T-helper 2 cell (primary cell): Measurements from ENCODE around the gene ABLIM2.

Source experiments
- DNase-seq, 5 experiments: peaks; one replicate each; pipeline versions ENCODE4 v3.0.0 to v3.0.0-alpha.2; 2012 to 2022

Gene ABLIM2

DNA sequence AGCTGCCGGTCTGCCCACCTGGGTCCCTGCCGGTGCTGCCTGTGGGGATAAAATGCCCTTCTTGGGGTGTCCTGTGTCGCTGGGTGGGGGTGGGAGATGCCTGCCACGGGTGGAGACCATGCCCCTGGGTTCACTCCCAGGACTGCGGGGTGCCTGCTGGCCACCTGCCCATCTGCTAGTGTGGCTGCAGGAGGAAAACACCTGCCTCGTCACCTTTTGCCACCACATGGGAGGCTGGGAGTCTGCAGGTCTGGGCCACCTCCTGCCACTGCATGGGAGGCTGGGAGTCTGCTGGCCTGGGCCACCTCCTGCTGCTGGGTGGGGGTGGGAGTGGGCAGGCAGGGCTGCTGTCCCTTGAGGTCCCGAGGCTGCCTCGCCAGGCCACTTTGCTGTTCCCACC is 160.2 kb downstream of the ABLIM2 start:
- no peak for DNase-seq

DNA sequence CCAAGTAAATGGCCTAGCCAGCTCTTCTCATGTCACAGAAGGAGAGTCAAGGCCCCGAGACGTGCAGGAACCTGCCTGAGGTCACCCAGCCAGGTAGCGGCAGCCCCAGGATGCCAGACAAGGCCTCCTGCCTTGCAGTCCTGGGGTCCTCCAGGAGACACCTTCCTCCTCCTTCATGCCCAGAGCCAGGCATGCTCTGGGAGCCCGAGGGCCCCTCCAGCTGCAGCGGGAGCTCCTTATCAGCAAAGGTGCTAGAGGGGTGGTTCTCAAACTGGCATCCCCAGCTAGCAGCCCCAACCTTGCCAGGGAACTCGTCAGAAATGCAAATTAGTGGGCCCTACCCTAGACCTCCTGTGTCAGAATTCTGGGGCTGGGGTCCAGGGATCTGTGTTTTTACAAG is 162.7 kb downstream of the ABLIM2 start:
- DNase-seq = no peak

DNA sequence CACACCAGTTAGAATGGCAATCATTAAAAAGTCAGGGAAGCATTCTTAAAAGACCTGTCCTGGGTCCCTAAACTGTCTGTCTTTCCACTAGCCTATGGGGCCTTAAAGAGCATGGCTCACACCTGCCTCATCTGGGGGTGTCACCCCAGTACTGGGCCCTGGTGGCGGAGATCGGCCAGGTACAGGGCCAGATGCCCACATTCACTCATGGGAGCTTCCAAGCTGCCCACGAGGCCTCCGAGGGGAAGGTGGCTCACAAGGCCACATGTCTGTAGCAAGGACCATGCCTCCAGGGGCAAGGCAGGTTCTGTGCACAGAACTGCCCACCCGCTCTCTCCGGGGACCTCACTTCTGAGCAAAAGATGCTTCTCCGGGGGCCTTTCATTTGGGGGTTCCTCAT is 163.5 kb downstream of the ABLIM2 start:
- no peak for DNase-seq

DNA sequence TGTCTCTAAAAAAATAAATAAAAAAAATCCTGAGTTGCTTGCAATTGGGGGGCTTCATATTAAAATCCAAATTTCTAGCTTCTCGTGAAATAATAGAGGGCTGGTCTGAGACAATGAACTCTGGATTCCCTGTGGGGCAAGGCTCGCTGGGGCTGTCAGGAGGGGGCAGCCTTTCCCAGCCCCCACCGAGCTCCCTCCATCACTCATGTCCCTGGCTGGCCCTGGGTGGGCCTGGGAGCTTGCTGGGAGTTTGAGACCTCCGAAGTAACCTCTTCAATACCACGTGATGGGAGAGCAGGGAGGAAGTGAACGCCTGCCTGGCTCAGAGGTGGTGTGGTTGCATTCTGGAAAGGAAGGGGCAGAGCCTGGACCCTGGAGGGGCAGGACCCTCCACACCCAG is 164.9 kb downstream of the ABLIM2 start:
- DNase-seq = no peak

DNA sequence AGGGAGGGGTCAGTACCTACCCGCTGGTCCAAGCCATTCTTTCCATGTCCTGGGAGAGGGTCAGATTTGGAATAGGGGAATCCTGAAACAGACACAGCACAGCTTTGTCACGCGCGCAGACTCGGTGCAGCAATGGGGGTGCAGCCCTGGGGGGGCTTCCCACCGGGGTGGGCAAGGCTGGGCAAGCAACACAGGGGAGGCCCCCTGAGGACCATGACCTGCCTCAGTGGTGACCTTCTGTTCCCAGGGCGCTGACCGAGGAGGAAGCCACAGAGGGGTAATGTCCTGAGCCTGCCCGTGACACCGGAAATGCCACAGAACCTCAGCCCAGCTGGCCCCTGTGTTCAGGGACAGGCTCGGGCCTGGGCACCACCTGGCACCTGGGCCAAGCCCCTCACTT is 165.8 kb downstream of the ABLIM2 start:
- no peak for DNase-seq

DNA sequence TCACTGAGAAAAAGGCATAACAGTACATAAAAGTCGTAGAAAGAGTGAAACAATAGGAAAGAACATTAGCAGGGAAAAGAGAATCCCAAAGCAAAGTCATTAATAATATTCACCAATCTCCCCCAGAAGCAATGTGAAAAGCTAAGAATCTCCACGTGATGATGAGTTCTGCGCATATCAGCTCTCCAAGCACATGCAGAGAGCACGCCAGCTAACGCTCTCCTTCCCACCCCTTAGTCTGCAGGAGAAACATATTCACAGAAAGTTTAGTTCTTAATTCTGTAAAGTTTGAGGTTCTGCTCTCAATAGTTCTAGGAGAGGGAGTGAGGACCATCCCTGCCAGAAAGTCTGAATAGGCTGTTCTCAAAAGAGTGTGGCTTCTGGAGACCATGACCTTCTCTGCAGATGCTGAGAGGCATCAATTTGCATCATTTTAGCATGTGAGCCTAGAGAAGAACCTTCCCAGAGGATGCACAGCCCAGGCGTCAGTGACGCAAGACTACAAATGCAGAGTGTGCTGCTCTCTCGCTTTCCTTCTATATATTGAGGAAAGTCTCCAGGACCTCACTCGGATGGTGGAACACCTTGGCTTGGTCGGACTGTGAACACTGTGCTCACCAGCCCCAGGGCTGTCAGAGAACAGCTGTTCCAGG is 167.7 kb downstream of the ABLIM2 start:
- no peak for DNase-seq

DNA sequence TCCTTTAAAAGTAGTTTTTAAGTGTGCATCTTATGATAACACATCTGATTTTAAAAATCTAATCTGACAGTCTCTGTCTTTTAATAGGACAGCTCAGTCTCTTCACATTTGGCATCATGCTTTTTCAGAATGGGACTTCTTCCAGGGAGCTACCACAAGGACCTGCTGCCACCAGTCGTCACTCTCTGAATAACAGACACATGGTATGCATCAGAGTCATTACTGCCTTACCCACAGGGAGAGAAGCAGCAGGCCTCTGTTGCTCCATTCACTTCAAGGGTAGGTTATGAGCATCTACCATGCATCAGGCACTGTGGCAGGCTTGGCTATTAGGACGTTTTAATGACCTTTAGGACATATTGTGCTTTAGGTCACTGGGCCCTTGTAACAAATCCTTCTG is 169.0 kb downstream of the ABLIM2 start:
- DNase-seq = no peak

DNA sequence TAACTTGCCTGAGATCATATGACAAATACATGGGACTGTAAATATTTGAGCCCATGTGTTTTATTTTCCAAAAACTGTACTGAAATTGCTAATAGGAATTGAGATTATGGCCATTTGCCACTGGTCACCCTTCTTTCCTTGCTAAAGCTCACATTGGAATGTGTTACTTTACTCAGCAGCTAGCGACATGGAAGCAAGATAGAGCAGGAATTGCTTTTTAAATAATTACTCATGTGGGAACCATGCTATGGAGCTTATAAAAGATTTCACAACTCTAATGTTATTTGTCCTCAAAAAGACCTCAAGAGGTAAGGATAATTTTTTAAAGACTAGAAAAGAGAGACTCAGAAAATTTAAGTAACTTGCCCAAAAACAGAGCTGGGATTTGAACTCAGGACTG is 170.2 kb downstream of the ABLIM2 start:
- no peak for DNase-seq

DNA sequence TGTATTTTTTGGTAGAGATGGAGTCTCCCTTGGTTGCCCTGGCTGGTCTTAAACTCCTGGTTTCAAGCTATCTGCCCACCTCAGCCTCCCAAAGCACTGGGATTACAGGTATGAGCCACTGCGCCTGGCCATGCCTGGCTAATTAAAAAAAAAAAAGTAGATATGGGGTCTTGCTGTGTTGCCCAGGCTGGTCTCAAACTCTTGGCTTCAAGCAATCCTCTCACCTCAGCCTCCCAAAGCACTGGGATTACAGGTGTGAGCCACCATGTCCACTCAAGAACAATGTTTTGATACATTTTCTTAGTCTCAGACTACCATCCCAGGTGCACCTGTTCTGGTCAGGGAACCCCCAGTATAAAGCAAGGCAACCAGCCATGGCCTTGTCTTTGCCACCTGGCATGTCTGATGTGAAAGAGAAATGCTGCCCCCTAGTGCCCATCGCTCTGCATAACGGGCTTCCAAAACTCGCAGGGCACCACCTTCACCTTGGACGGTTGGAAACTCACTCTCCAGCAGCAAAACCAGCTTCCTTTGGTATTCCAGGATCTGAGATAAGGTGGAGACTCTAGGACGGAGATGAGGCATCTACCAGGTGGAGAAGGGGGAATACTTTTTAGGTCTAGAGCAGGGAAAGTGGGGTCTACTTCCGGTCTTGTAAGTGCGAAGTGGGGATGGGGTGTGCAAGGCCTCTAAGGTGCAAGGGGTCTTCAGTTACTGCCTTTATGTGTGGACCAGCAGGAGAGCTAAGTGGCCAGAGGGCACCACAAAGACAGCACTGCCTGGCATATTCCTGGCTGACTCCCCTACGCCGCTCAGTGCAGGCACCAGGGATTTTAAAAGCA is 171.2 kb downstream of the ABLIM2 start:
- DNase-seq = peak; percentile 36 to 72 (median 57)

DNA sequence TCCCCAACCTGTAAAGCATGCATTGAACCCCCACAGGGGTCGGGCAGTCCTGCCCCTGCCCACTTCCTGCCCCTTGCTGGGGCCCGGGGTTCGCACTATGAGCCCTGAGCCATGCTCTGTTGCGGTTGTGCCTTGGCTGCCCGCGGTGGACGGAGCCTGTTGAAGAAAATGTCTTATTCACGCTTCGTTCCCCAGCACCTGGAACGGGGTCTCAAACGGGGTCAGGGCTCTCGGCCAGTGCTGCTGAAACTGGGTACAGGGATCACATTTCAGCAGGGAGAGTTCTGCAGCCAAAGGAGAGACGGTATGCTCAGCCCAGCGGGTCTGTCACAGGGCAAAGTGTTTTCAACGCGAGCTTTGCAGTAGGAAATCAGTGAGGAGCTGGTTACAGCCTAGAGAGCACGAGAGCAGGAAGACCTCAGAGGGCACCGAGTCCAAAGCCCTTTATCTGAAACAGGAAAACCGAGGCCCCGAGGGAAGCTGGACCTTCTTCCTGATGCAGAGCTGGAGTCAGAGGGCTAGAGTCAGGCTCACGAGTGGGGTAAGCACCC is 172.6 kb downstream of the ABLIM2 start:
- no peak for DNase-seq

DNA sequence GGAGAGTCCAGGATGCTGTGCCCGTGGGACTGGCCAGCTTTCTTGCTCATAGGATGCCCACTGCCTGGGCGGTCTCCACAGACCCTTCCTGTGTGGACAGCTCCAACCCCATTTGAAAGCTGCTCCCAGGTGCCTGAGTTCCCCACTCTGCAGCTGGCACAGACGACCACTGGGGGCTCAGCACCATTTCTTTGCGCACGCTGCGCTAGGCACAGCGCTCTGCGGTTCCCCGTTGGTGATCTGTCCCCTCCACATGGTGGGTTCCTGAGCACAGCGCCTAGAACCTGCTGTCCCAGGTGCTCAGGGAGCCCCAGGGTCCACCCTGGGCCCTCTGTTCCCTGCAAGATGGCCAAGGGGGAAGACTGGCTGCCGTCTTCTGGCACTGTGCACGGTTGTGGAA is 173.5 kb downstream of the ABLIM2 start:
- DNase-seq = no peak

DNA sequence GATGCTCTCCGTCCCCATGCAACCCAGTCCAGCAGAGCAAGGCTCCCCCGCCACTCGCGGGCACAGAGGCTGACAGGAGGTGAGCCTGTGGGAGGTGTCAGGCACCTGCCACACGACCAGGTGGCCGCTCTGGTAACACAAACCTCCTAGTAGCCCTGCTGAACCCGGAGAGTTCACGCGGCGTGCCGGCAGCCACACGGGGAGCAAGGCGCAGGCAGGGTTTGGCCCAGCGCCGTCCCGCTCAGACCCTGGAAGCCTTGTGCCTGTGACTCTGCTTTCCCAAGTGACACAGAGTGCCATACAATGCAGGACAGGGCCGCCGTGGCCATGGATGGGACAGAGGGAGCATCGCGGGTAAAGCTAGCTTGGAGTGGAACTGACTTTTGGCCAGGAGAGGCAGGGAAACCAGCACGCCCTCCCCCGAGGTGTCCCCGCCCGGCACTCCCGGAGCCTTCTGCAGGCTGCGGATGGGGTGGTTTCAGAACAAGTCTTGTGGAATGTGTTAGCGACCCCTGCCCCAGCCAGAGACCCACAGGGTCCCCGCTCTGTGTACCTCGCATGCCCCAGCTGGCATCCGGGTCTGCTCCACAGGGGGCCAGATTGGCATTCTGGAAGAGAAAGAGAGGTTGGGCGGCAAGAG is 174.2 kb downstream of the ABLIM2 start:
- no peak for DNase-seq

DNA sequence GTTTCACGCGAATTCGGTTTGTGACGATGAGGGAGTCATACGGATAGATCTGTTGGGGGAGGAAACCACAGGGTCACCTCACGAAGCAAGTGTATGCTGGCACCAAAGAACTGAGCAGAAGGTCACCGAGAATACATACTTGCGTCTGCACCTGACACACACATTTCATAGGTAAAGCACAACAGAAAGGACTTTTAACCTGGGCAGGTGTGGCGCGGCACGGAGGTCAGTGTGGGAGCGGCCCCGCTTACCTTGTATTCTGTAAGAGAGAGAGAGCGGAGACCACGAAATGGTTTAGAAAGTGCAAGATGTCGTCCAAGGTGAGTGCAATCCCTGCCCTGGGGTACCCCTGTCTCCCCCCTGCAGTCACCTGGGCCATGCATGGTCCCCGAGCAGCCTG is 175.3 kb downstream of the ABLIM2 start:
- no peak for DNase-seq

DNA sequence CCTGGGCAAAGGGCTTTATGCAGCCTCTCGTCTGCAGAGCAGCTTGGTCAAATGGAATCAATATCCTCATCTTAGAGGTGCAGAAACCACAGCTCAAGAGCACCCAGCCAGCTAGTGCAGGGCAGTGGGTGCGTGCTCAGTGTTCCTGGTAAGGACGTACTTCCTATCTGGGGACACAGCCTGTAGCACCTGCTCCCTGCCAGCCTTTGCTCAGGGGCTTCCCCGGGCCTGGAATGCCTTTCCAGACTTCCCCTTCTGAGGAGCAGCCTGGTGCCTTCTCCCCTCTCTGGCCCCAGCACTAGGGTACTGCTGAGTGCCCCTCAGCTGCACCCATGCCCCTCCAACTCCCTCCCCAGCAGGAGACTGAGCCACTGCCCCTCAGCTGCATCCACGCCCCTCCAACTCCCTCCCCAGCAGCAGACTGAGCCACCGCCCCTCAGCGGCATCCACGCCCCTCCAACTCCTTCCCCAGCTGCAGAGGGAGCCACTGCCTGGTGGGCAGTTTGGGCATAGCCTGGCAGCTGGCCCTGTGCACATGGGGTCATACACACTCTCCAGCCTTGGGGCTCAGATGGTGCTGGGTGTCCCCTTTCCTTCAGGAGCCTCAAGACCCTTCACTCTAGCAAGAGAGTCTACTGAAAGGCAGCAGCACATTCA is 176.7 kb downstream of the ABLIM2 start:
- DNase-seq = no peak

DNA sequence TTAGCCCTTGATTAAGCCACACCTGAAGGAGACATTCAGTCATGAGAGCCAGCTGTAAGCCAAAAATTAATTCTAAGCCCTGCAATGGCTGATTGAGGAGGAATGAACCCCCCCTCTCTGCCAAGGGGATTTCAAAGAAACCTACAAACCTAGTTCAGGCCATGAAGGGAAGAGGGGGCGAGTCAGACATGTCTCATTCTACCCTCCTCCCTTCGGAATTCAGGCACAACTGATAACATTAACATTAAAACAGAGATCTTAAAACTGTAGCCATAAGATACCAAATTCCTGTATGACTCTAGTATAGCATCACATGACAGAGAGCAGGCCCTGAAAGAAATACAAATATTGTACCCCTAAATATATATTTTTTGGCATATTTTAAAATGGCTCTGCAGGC is 178.6 kb downstream of the ABLIM2 start:
- DNase-seq = no peak

DNA sequence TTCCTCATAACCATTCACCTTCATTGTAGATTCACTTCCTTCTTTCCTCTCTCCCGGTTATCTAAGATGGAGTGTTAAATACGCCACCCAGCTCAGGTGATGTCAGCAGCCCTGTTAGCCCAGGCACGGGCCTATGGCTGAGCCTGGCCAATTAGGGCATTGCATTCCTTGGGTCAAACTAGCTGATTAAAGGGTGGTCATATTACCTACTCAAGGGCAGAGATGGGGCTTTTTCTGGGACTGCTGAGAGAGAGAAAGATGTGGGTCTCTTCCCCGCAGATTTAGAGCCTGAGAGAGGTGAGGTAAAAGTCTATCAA is 179.0 kb downstream of the ABLIM2 start:
- no peak for DNase-seq

DNA sequence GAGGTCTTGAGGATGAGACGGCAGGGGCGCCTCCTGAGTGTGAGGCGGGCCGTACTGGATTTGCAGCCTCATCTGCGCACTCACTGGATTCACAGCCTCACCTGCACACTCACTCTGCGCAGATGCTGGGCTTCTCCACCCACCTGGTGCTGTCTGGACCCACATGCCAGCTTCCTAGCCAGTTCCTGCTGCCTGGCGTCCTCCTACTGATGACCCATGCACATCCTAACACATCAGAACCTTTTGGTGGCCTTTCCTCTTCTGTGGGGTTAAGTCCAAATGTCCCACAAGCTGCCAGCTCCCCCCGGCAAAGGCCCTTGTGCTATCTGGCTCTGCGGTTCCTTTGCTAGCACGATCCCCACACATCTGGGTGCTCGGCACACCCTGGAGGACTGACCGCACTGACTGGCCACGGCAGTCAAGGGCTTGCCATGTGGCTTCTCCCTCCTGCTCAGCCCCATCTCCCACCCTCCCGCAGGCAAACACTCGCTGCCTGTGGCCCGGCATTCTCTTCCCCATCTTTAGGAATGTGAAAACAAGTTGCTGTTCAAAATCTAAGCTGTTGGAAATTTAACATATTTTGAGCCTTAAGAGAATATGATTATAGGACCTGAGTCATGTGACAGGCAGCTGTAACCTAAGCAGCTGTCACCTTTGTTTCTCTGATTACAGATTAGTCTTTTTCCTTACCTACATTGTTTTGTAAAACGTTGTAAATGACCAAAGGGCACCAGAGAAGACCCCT is 179.5 kb downstream of the ABLIM2 start:
- DNase-seq = no peak

DNA sequence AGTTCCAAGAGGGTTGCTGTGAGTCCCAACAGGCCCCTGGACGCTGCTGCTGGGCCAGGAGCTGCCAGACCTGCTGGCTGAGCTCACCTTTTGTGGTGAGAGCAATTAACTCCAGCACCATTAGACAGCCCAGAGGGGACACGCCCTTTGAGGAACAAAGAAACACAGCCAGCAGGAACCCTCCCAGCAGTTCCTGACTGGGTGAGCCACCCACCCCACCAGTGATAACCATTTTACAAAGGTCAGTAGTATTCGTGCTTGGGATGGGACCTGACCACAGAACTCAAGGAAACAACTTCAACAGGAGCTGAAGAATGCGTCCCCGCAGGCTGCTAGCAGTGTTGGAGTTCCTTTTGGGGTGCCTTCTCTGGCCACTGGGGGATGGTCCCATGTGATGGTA is 180.1 kb downstream of the ABLIM2 start:
- no peak for DNase-seq

DNA sequence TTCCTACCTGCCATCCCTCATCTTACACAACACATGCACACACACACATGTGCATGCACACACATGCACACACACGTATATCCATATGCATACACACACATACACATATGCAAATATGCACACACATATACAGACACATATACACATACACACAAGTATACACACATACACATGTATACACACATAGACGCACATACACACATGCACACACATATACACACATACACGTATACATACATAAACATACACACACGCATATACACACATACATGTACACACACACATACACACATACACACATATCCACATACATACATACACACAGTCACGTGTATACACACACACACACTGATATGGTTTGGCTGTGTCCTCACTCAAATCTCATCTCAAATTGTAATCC is 182.0 kb downstream of the ABLIM2 start:
- DNase-seq = no peak

DNA sequence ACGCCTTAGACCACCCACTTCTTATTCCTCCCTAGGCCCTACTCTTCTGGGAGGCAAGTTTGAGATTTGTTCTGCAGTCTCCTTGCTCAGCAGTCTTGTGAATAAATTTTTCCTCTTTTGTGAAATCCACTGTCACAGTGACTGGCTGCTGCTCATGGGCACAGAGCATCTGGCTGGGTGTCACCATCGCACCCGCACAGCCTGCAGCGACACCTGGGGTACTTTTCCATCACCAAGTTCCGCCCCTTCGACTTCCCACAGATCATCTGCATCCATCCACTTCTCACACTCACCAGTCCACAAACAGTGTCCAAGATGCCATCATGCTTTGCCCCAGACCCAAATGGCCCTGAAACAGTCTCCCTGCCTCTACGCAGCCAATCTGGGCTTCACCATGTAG is 182.6 kb downstream of the ABLIM2 start:
- no peak for DNase-seq

DNA sequence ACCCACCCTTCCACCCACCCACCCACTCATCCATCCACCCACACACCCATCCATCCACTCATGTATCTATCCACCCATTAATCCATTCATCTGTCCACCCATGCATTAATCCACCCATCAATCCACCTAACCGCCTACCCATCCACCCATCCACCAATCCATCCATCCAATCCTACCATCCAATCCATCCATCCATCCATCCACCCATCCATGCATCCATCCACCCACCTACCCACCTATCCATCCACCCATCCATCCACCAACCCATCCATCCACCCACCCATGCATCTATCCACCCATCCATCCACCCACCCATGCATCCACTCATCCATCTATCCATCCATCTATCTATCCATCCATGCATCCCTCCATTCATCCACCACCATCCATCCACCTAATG is 184.2 kb downstream of the ABLIM2 start:
- DNase-seq = no peak

DNA sequence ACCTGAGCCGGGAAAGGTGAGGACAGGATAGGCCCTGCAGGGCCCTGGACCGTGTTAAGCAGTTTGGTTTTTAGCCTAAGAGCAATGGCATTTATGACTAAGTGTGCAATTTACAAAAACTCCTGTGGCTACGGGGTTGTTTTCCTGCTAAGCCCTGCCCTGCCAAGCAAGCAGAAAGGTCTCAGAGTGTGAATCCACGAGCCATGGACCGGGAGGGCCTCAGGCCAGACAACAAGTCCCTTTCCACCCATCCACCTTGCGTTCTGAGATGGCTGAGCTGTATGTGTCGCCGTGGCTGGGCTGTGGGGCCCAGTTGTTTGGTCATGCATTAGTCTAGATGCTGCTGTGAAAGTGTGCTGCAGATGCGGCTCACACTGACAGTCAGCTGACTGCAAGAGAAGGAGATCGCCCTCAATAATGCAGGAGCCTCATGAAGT is 185.1 kb downstream of the ABLIM2 start:
- DNase-seq = no peak
